ENCODE results near the gene PRICKLE1.

Gene PRICKLE1

GRCh38 chr12:42606471-42606870 lies 16.9 kb upstream of the PRICKLE1 start:
- Histone ChIP-seq H3K36me3 (ENCODE audit: insufficient read depth) (no peaks in the 10 kb centered on the region), H3K27ac (no peak overlapping the region), H3K79me2 (ENCODE audit: insufficient read depth, low read depth) (no peaks in the 10 kb centered on the region), H3K27me3 (ENCODE audit: insufficient read depth, low read depth) (no peaks in the 10 kb centered on the region), H4K20me1 (ENCODE audit: insufficient read depth) (no peaks in the 10 kb centered on the region), H3K4me1 (ENCODE audit: low read depth, poor library complexity, severe bottlenecking) (no peaks in the 10 kb centered on the region), H2AFZ (ENCODE audit: low read depth) (no peak overlapping the region), H3K4me3 (IDR thresholded peaks at IDR 0.05; ENCODE audit: insufficient read depth, low read depth, low read length) (no peak overlapping the region), H3K9ac (no peak overlapping the region), H3K4me2 (no peak overlapping the region)
- no peak for TF ChIP-seq CTCF (conservative IDR thresholded peaks at IDR 0.05; ENCODE audit: low read depth, low read length)

DNA sequence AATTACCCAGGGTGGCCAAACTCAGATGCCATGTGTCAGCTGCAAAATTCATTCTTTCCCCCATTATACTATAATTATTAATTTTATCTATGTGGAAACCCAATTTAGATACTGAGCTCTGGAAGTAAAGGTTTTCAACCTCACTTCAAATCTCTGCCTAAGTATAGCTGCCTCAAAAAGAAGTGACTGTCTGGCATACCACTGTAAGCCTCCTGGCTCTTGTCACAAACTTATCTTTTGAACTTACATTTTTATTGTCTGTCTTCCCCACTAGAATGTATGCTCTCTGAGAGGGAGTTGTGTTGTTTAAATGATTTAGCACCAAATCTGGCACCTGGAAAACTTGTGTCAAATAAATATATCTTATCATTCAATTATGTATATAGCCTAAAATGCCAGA lies 16.1 kb upstream of the PRICKLE1 start:
- Histone ChIP-seq H4K20me1 (ENCODE audit: insufficient read depth) (no peaks in the 10 kb centered on the region), H3K27me3 (ENCODE audit: insufficient read depth, low read depth) (no peaks in the 10 kb centered on the region), H3K4me3 (IDR thresholded peaks at IDR 0.05; ENCODE audit: insufficient read depth, low read depth, low read length) (no peak overlapping the region), H3K27ac (no peak overlapping the region), H2AFZ (ENCODE audit: low read depth) (no peak overlapping the region), H3K9ac (no peak overlapping the region), H3K4me1 (ENCODE audit: low read depth, poor library complexity, severe bottlenecking) (no peaks in the 10 kb centered on the region), H3K79me2 (ENCODE audit: insufficient read depth, low read depth) (no peaks in the 10 kb centered on the region), H3K36me3 (ENCODE audit: insufficient read depth) (no peaks in the 10 kb centered on the region), H3K4me2 (no peak overlapping the region)
- no peak for TF ChIP-seq CTCF (conservative IDR thresholded peaks at IDR 0.05; ENCODE audit: low read depth, low read length)

DNA sequence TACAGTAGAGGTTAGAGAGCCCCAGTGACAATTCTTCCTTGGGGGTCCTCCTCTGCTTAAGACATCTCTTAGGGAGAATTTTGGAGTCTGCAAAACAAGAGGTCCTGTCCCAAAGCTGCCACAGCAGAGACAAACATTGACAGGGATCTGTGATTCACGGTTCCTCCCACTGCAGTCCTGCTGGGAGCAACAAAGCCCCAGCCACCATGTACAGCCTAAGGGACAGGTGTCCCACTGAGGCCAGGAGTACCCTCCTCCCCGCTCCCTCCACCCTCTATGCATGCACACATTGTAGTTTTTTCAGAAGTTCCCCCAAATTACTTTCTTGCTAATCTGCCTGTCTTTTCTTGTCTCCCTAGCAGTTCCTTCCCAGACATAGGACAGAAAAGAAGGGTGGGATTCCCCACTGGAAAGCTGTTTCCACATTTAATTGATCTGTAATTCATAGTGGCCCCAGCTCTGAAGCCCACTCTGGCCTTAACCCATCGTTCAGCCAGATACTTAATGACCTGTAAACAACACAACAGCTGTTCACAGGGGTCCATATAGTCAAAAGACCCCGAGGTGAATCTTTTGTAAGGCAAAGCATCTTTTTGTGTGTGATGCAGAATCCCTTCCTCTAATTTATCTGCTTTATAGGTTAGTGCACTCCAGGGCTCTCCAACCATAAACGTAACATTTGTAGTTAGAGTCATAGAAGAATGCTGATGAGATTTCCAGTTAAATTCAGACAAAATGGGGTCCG lies 13.9 kb upstream of the PRICKLE1 start:
- Histone ChIP-seq H3K4me1 (ENCODE audit: low read depth, poor library complexity, severe bottlenecking) (no peaks in the 10 kb centered on the region), H2AFZ (ENCODE audit: low read depth) (no peak overlapping the region), H3K4me2 (no peak overlapping the region), H4K20me1 (ENCODE audit: insufficient read depth) (no peaks in the 10 kb centered on the region), H3K9ac (no peak overlapping the region), H3K79me2 (ENCODE audit: insufficient read depth, low read depth) (no peaks in the 10 kb centered on the region), H3K4me3 (IDR thresholded peaks at IDR 0.05; ENCODE audit: insufficient read depth, low read depth, low read length) (no peak overlapping the region), H3K27ac (no peak overlapping the region), H3K27me3 (ENCODE audit: insufficient read depth, low read depth) (no peaks in the 10 kb centered on the region), H3K36me3 (ENCODE audit: insufficient read depth) (no peaks in the 10 kb centered on the region)
- TF ChIP-seq CTCF (conservative IDR thresholded peaks at IDR 0.05; ENCODE audit: low read depth, low read length), result no peak

DNA sequence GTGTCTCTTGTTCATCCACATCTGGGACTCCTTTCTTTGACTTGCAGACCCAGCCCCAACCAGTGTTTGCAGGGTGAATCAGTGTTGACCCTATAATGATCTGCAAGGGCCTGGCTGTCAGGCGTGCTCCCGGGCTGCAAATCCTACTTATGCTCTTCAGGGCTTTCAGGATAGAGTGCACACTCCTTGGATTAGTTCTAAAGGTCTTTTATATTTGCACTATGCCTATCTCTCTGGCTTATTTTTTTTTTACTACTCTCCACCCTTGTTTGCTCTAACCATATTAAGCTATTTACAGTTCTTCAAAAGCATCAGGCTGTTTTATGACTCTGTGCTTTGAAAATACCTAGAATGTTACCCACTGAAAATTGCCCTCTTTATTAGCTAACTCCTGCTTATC lies 4.3 kb upstream of the PRICKLE1 start:
- no peak overlapping the region for H3K9ac ChIP-seq
- TF ChIP-seq CTCF (conservative IDR thresholded peaks at IDR 0.05; ENCODE audit: low read depth, low read length), result no peak
- H2AFZ ChIP-seq (ENCODE audit: low read depth), result no peak overlapping the region
- H3K4me2 ChIP-seq, result no peak overlapping the region
- H3K4me3 ChIP-seq (IDR thresholded peaks at IDR 0.05; ENCODE audit: insufficient read depth, low read depth, low read length), result no peak overlapping the region
- H4K20me1 ChIP-seq (ENCODE audit: insufficient read depth), result no peaks in the 10 kb centered on the region
- H3K4me1 ChIP-seq (ENCODE audit: low read depth, poor library complexity, severe bottlenecking), result peaks cover 5% of the 10 kb centered on the region
- H3K36me3 ChIP-seq (ENCODE audit: insufficient read depth), result no peaks in the 10 kb centered on the region
- peaks cover 5% of the 10 kb centered on the region; the same call in 1 of the 2 replicates for H3K27me3 ChIP-seq (ENCODE audit: insufficient read depth, low read depth)
- H3K79me2 ChIP-seq (ENCODE audit: insufficient read depth, low read depth), result no peaks in the 10 kb centered on the region
- no peak overlapping the region for H3K27ac ChIP-seq
